ENCODE data around the gene THSD4. TPM values are rescaled to one million over a fixed set of nuclear protein-coding genes. Genes with fewer than 3 reads are reported as not detected.

THSD4 gene
- total RNA-seq, 6 experiments from 2014 or later = 5.2 to 21.8 (median 13.7) TPM

GRCh38 chr15:71572452-71573053, 457.3 kb downstream of the THSD4 start:
- 69% methylated on average over 3 of the region's 5 CpGs for WGBS (ENCODE audit: insufficient coverage, low coverage, low lambda C conversion rate, missing lambda C conversion rate)
- Histone ChIP-seq H3K27ac (no peak overlapping the region), H3K4me3 (no peak overlapping the region), H3K36me3 (no peaks in the 10 kb centered on the region), H3K27me3 (no peaks in the 10 kb centered on the region), H3K9me3 (no peaks in the 10 kb centered on the region), H3K4me1 (no peaks in the 10 kb centered on the region)
- intact Hi-C loops (cut with DNase I) = no loop called here
- no peak for ATAC-seq
- no peak for DNase-seq
- TF ChIP-seq CTCF (IDR thresholded peaks at IDR 0.05) (peak in 1 of 4 donors; percentile 11), POLR2A (IDR thresholded peaks at IDR 0.05) (no peak)

DNA sequence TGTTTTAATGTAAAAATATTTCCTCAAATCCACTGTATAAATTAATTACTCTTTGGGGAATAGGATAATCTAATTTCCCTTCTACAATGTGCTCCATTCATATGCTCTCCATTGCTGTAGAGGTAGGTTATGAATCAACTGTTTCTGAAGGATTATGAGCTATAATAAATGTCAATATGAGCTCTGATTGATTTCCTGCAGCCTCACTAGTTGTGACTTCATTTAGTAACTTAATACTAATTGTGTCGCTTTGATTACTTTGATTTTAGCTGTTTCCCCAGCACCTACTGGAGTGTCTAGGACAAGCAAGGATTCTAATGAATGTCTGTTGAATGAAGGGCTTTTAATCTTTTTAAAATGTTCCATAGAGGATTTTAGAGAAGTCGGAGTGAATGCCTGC, 458.3 kb downstream of the THSD4 start:
- H3K36me3 ChIP-seq = no peaks in the 10 kb centered on the region
- no peak overlapping the region for H3K4me3 ChIP-seq
- intact Hi-C loops (cut with DNase I) = no loop called here
- DNase-seq (no peak), ATAC-seq (no peak)
- TF ChIP-seq POLR2A (IDR thresholded peaks at IDR 0.05) (no peak), CTCF (IDR thresholded peaks at IDR 0.05) (no peak)
- no peak overlapping the region for H3K27ac ChIP-seq
- no peaks in the 10 kb centered on the region for H3K9me3 ChIP-seq
- 79% methylated on average over 2 of the region's 2 CpGs for WGBS (ENCODE audit: insufficient coverage, low coverage, low lambda C conversion rate, missing lambda C conversion rate)
- no peaks in the 10 kb centered on the region for H3K4me1 ChIP-seq
- no peaks in the 10 kb centered on the region for H3K27me3 ChIP-seq

DNA sequence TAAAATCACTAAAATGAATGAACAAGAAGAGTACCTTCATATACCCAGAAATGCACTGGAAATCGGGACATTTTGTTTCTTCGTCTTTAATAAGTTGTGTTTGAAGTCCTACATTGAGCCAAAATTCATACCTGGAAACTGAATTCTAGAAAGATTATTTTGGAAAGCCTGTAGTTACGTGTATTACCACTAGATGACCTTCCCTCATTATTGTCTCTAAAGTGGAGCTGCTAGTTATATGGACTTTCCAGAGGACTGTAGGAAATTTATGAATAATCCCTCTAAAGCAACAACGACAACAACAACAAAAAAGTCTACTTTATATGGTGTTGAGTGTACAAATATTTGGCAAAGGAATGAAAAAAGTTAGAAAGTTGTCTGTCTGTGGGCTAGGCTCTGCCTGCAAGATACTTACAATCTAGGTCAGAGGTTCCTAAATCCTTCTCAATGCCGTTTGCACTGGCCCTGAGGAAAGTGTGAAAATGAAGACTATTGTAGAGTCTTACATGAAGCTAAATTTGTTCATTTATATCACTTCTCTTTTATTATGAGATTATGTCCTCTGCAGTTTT, 460.3 kb downstream of the THSD4 start:
- no peaks in the 10 kb centered on the region for H3K4me1 ChIP-seq
- 58% methylated on average over 5 of the region's 5 CpGs for WGBS (ENCODE audit: insufficient coverage, low coverage, low lambda C conversion rate, missing lambda C conversion rate)
- no peak overlapping the region for H3K4me3 ChIP-seq
- no peak overlapping the region for H3K27ac ChIP-seq
- intact Hi-C loops (cut with DNase I) = no loop called here
- DNase-seq (no peak), ATAC-seq (peak; percentile 59 to 70 (median 68))
- no peaks in the 10 kb centered on the region for H3K27me3 ChIP-seq
- H3K9me3 ChIP-seq = no peaks in the 10 kb centered on the region
- H3K36me3 ChIP-seq = no peaks in the 10 kb centered on the region
- TF ChIP-seq CTCF (IDR thresholded peaks at IDR 0.05) = peak; percentile 54 to 63 (median 58)
- no peak for TF ChIP-seq POLR2A (IDR thresholded peaks at IDR 0.05)

DNA sequence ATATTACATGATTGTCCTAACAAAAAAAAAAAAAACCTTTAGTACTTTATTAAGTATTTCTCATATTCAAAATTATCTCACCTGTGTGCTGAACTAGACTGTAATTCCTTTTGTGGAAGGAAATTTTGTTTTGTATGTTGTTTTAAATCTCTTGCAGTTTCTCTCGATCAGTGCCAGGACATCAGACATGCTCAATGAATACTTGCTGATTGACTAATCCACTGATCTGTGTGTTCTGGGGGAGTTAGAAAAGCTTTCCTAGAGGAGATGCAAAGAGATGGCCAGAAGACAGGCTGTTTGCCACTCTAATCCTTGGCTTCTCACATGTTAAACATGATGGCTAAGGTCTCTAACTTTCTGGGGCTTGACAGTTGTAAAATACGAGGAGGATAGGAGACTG, 461.8 kb downstream of the THSD4 start:
- DNase-seq (no peak), ATAC-seq (no peak)
- no peak overlapping the region for H3K4me3 ChIP-seq
- no peak overlapping the region for H3K27ac ChIP-seq
- no peak for TF ChIP-seq CTCF (IDR thresholded peaks at IDR 0.05)
- no peak for TF ChIP-seq POLR2A (IDR thresholded peaks at IDR 0.05)
- no peaks in the 10 kb centered on the region for H3K36me3 ChIP-seq
- H3K4me1 ChIP-seq = no peaks in the 10 kb centered on the region
- WGBS (ENCODE audit: insufficient coverage, low coverage, low lambda C conversion rate, missing lambda C conversion rate) = 44% methylated on average over 2 of the region's 2 CpGs
- no peaks in the 10 kb centered on the region for H3K9me3 ChIP-seq
- no peaks in the 10 kb centered on the region for H3K27me3 ChIP-seq
- intact Hi-C loops (cut with DNase I) = no loop called here
